ENCODE measurements around the gene BMPR1B. TPM values are rescaled to one million over a fixed set of nuclear protein-coding genes. Genes with fewer than 3 reads are reported as not detected.

The BMPR1B gene
- total RNA-seq, 1 donor from 2014 or later: 9.3 TPM

GRCh38 chr4:95084584-95084983 is 326.8 kb downstream of the BMPR1B start:
- H3K27ac Mint-ChIP-seq: no peak overlapping the region
- TF ChIP-seq CTCF (conservative IDR thresholded peaks at IDR 0.05): no peak
- peaks cover 4% of the 10 kb centered on the region for H3K9me3 Mint-ChIP-seq
- H3K4me1 Mint-ChIP-seq (ENCODE audit: unreplicated experiment): peaks cover 14% of the 10 kb centered on the region
- no peaks in the 10 kb centered on the region for H3K36me3 Mint-ChIP-seq
- no peaks in the 10 kb centered on the region for H3K27me3 Mint-ChIP-seq
- no peak for DNase-seq (ENCODE audit: extremely low spot score, unreplicated experiment)
- no peak overlapping the region for H3K4me3 Mint-ChIP-seq

GRCh38 chr4:95085124-95085833 is 327.5 kb downstream of the BMPR1B start:
- Mint-ChIP-seq H3K27me3 (no peaks in the 10 kb centered on the region), H3K36me3 (no peaks in the 10 kb centered on the region), H3K4me1 (ENCODE audit: unreplicated experiment) (peaks cover 14% of the 10 kb centered on the region), H3K4me3 (no peak overlapping the region), H3K27ac (peak overlapping the region; percentile 3), H3K9me3 (peaks cover 4% of the 10 kb centered on the region)
- TF ChIP-seq CTCF (conservative IDR thresholded peaks at IDR 0.05): no peak
- no peak for DNase-seq (ENCODE audit: extremely low spot score, unreplicated experiment)

- Mint-ChIP-seq H3K36me3 (no peaks in the 10 kb centered on the region), H3K4me1 (ENCODE audit: unreplicated experiment) (peaks cover 19% of the 10 kb centered on the region), H3K27ac (peak overlapping the region; percentile 18), H3K27me3 (no peaks in the 10 kb centered on the region), H3K4me3 (peak overlapping the region; percentile 26), H3K9me3 (peaks cover 4% of the 10 kb centered on the region)
- TF ChIP-seq CTCF (conservative IDR thresholded peaks at IDR 0.05): no peak
- no peak for DNase-seq (ENCODE audit: extremely low spot score, unreplicated experiment)
Observed at GRCh38 chr4:95086551-95086950, 328.8 kb downstream of the BMPR1B start.

GRCh38 chr4:95087657-95088455 is 330.1 kb downstream of the BMPR1B start:
- no peak for TF ChIP-seq CTCF (conservative IDR thresholded peaks at IDR 0.05)
- Mint-ChIP-seq H3K4me1 (ENCODE audit: unreplicated experiment) (peaks cover 23% of the 10 kb centered on the region), H3K27me3 (no peaks in the 10 kb centered on the region), H3K4me3 (no peak overlapping the region), H3K36me3 (no peaks in the 10 kb centered on the region), H3K27ac (peak overlapping the region; percentile 39), H3K9me3 (peaks cover 4% of the 10 kb centered on the region)
- no peak for DNase-seq (ENCODE audit: extremely low spot score, unreplicated experiment)

GRCh38 chr4:95091272-95091671 is 333.5 kb downstream of the BMPR1B start:
- no peak for TF ChIP-seq CTCF (conservative IDR thresholded peaks at IDR 0.05)
- no peak for DNase-seq (ENCODE audit: extremely low spot score, unreplicated experiment)
- no peak overlapping the region for H3K27ac Mint-ChIP-seq

More at GRCh38 chr4:95091272-95091671, 333.5 kb downstream of the BMPR1B start:
- Mint-ChIP-seq H3K4me3 (no peak overlapping the region), H3K9me3 (peaks cover 4% of the 10 kb centered on the region), H3K27me3 (no peaks in the 10 kb centered on the region), H3K4me1 (ENCODE audit: unreplicated experiment) (peaks cover 40% of the 10 kb centered on the region), H3K36me3 (no peaks in the 10 kb centered on the region)
